Panc1 (cell line): ENCODE measurements around the gene CCDC9B. TPM values are rescaled to one million over a fixed set of nuclear protein-coding genes. Genes with fewer than 3 reads are reported as not detected.

Source experiments
- ATAC-seq: fragments of 200-7000 bp; cut with Tn5 transposase; 2 replicates; pipeline ENCODE4 v1.9.1; 2020; ENCODE audit warnings: mild to moderate bottlenecking, moderate library complexity
- BruUV-seq: library from RNA; stranded (reverse); fragments of 400-500 nt; replicated peaks from 2 replicates; lab custom pipeline; 2021; lab: Mats Ljungman, UMichigan
- CTCF ChIA-PET: fragments of 300-600 bp; sonication (Branson Sonifier 250); formaldehyde crosslinking; loops from one replicate; lab custom pipeline; 2022; ENCODE audit warnings: antibody characterized with exemption; lab: Charles Lee
- POLR2A ChIA-PET: fragments of 300-600 bp; sonication (Branson Sonifier 250); formaldehyde crosslinking; loops from one replicate; lab custom pipeline; 2022; ENCODE audit warnings: antibody characterized with exemption; lab: Charles Lee
- DNase-seq: peaks from one replicate; pipeline ENCODE4 v3.0.0-alpha.2; 2010; ENCODE audit warnings: low read depth, low spot score
- H3K27ac ChIP-seq: 2 replicates; pipeline ENCODE4 v1.5.1; 2011; ENCODE audit warnings: mild to moderate bottlenecking, low read length, inconsistent platforms
- H3K27me3 ChIP-seq: fragments of 200-500 bp; sonication (Bioruptor generic); 2 replicates; pipeline ENCODE4 v1.6.0; 2014; ENCODE audit warnings: low read length, inconsistent platforms; ENCODE audit not compliant: control insufficient read depth, insufficient read depth
- H3K36me3 ChIP-seq: fragments of 200-500 bp; sonication (Bioruptor generic); 2 replicates; pipeline ENCODE4 v1.5.1; 2014; ENCODE audit warnings: inconsistent platforms, mild to moderate bottlenecking, low read length, moderate library complexity; ENCODE audit not compliant: control insufficient read depth, insufficient read depth
- H3K4me1 ChIP-seq: 2 replicates; pipeline ENCODE4 v1.5.1; 2011; ENCODE audit warnings: inconsistent platforms, mild to moderate bottlenecking, low read length, moderate library complexity; ENCODE audit not compliant: control insufficient read depth, insufficient read depth
- H3K4me3 ChIP-seq, 2 experiments: 2 replicates each; pipeline ENCODE4 v1.5.1; 2011 to 2012; ENCODE audit warnings: low read depth in 2 of 2, low read length in 2 of 2, mild to moderate bottlenecking in 2 of 2, inconsistent platforms in 1 of 2, moderate library complexity in 1 of 2
- H3K9me3 ChIP-seq: fragments of 200-500 bp; sonication (Bioruptor generic); 2 replicates; pipeline ENCODE4 v1.5.1; 2014; ENCODE audit warnings: low read depth, mild to moderate bottlenecking, inconsistent platforms, low read length, moderate library complexity; ENCODE audit not compliant: control insufficient read depth, insufficient read depth
- POLR2AphosphoS5 ChIP-seq: IDR thresholded peaks from 2 replicates; pipeline ENCODE4 v1.6.1; 2012; ENCODE audit warnings: mild to moderate bottlenecking, low read depth, low read length, moderate library complexity
- SIN3A ChIP-seq: IDR thresholded peaks from 2 replicates; pipeline ENCODE4 v1.6.1; 2012; ENCODE audit warnings: low read depth, mild to moderate bottlenecking, low read length, moderate library complexity, borderline replicate concordance; ENCODE audit not compliant: insufficient read depth
- TCF7L2 ChIP-seq: IDR thresholded peaks from 2 replicates; pipeline ENCODE4 v1.6.1; 2011; ENCODE audit warnings: mild to moderate bottlenecking, low read depth, low read length, inconsistent platforms
- in situ Hi-C: cut with HindIII; loops from 2 replicates; pipeline ENCODE4 v1.10.0; 2016; ENCODE audit warnings: low sequenced_read_pairs, low pct_unique_long_range_greater_than_20kb
- intact Hi-C: fragments of 100-400 bp; cut with micrococcal nuclease; formaldehyde crosslinking; loops from one replicate; pipeline ENCODE4 v1.10.0; 2022; ENCODE audit not compliant: unreplicated experiment
- total RNA-seq: library from RNA; stranded (reverse); gene quantifications from one replicate; pipeline ENCODE4 v1.2.1, GENCODE V29; 2021; ENCODE audit not compliant: unreplicated experiment
- TF ChIP-seq, protein P1 (sequence below): fragments of 450-650 bp; IDR thresholded peaks from 2 replicates; pipeline ENCODE4 v1.5.1; 2017; ENCODE audit warnings: mild to moderate bottlenecking
- TF ChIP-seq, protein P2 (sequence below), 2 experiments: IDR thresholded peaks; 2 replicates each; pipeline ENCODE4 v1.6.1; 2011 to 2012; ENCODE audit warnings: low read depth in 2 of 2, control low read depth in 1 of 2, low read length in 1 of 2, mild to moderate bottlenecking in 1 of 2, moderate library complexity in 1 of 2; ENCODE audit not compliant: insufficient read depth in 1 of 2

CCDC9B gene
- total RNA-seq, 1 experiment from 2014 or later = 55.9 TPM

DNA sequence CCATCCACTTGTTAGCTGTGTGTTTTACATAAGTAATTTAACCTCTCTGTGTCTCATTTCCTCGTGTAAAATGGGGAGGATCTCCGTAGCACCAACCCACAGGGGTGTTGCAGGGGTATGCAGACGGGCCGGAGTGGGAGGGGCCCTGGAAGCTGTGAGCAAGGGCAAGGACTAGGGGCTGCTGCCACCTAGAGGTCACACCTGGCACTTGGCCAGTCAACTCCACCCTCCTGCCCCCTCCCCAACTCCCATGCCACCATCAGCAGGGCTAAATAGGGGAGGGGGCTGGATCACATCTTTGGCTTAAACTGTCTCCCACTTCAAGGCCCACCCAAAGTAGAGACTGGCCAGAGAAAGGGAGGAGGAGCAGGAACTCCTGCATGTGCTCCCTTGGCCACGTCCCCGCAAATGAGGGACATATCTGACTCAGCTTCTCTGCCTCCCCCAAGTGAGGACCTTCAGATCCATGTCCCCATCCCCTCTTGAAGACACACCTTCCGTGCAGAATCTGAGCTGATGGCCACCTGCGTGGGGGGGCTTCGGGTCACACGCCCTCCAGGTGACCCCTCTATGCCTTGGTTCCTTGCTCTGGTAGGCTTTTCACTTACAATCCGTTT lies 2.6 kb downstream of the CCDC9B start:
- no peaks in the 10 kb centered on the region for H3K27me3 ChIP-seq
- H3K9me3 ChIP-seq = no peaks in the 10 kb centered on the region
- peak overlapping the region; percentile 94 for H3K27ac ChIP-seq
- no TSS peak for BruUV-seq
- no peaks in the 10 kb centered on the region for H3K36me3 ChIP-seq
- TF ChIP-seq SIN3A (no peak), POLR2AphosphoS5 (no peak), TCF7L2 (no peak)
- TF ChIP-seq, protein P1, sequence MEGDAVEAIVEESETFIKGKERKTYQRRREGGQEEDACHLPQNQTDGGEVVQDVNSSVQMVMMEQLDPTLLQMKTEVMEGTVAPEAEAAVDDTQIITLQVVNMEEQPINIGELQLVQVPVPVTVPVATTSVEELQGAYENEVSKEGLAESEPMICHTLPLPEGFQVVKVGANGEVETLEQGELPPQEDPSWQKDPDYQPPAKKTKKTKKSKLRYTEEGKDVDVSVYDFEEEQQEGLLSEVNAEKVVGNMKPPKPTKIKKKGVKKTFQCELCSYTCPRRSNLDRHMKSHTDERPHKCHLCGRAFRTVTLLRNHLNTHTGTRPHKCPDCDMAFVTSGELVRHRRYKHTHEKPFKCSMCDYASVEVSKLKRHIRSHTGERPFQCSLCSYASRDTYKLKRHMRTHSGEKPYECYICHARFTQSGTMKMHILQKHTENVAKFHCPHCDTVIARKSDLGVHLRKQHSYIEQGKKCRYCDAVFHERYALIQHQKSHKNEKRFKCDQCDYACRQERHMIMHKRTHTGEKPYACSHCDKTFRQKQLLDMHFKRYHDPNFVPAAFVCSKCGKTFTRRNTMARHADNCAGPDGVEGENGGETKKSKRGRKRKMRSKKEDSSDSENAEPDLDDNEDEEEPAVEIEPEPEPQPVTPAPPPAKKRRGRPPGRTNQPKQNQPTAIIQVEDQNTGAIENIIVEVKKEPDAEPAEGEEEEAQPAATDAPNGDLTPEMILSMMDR = peak; percentile 96
- TF ChIP-seq, protein P2, sequence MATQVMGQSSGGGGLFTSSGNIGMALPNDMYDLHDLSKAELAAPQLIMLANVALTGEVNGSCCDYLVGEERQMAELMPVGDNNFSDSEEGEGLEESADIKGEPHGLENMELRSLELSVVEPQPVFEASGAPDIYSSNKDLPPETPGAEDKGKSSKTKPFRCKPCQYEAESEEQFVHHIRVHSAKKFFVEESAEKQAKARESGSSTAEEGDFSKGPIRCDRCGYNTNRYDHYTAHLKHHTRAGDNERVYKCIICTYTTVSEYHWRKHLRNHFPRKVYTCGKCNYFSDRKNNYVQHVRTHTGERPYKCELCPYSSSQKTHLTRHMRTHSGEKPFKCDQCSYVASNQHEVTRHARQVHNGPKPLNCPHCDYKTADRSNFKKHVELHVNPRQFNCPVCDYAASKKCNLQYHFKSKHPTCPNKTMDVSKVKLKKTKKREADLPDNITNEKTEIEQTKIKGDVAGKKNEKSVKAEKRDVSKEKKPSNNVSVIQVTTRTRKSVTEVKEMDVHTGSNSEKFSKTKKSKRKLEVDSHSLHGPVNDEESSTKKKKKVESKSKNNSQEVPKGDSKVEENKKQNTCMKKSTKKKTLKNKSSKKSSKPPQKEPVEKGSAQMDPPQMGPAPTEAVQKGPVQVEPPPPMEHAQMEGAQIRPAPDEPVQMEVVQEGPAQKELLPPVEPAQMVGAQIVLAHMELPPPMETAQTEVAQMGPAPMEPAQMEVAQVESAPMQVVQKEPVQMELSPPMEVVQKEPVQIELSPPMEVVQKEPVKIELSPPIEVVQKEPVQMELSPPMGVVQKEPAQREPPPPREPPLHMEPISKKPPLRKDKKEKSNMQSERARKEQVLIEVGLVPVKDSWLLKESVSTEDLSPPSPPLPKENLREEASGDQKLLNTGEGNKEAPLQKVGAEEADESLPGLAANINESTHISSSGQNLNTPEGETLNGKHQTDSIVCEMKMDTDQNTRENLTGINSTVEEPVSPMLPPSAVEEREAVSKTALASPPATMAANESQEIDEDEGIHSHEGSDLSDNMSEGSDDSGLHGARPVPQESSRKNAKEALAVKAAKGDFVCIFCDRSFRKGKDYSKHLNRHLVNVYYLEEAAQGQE (IDR thresholded peaks at IDR 0.05; ENCODE audit: insufficient read depth in 1 of 2, low read depth in 2 of 2, low read length in 1 of 2) = no peak
- ATAC-seq (peak; percentile 47), DNase-seq (no peak)
- in situ Hi-C loops (no loop called here), intact Hi-C loops (no loop called here)
- H3K4me3 ChIP-seq = peak overlapping the region in 1 of 2 experiments; percentile 61; a peak in 2 of 4 replicates
- ChIA-PET CTCF (interaction anchor here (0.6 to 3.7 kb wide), 10 partner anchors 9 to 84 kb away, joined by 3 to 30 read pairs (median 4); partner anchors contain the start of gene INAFM2), POLR2A (interaction anchor here (1.8 kb wide), 1 partner anchor 15 kb away, joined by 4 read pairs; no protein-coding TSS in a partner anchor)
- peaks cover 54% of the 10 kb centered on the region for H3K4me1 ChIP-seq

DNA sequence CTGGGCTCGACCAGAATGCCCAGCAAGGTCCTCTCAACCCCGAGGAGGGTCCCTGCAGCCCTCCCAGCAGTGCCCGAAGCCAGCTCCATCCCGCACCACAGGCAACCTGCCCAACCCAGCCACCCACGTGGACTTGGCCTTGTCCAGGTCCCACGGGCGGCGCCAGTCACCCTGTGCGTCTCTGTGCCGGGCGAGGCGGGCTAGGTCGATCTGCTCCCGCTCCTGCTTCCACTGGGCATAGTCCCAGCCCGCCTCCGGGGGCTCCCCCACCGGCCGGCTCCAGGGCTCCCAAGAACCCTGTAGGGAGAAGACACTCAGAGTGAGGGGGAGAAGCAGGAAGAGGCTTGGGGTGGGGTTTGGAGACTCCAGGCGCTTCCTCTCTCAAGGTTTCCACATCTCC lies 3.1 kb downstream of the CCDC9B start:
- TF ChIP-seq, protein P2 (IDR thresholded peaks at IDR 0.05; ENCODE audit: insufficient read depth in 1 of 2, low read depth in 2 of 2, low read length in 1 of 2) = no peak
- TF ChIP-seq, protein P1 = no peak
- TF ChIP-seq SIN3A (no peak), POLR2AphosphoS5 (no peak), TCF7L2 (no peak)
- peak overlapping the region; percentile 94 for H3K27ac ChIP-seq
- no peaks in the 10 kb centered on the region for H3K27me3 ChIP-seq
- POLR2A ChIA-PET = interaction anchor here (1.8 kb wide), 1 partner anchor 15 kb away, joined by 4 read pairs; no protein-coding TSS in a partner anchor
- no peak overlapping the region for H3K4me3 ChIP-seq
- no peaks in the 10 kb centered on the region for H3K36me3 ChIP-seq
- in situ Hi-C loops = no loop called here
- no TSS peak for BruUV-seq
- CTCF ChIA-PET = interaction anchor here (0.6 to 3.7 kb wide), 8 partner anchors 9 to 85 kb away, joined by 3 to 30 read pairs (median 6); partner anchors contain the start of gene INAFM2
- H3K4me1 ChIP-seq = peaks cover 48% of the 10 kb centered on the region
- DNase-seq (no peak), ATAC-seq (no peak)
- intact Hi-C loops = no loop called here
- no peaks in the 10 kb centered on the region for H3K9me3 ChIP-seq
